AG20443 (cell line): ENCODE results near the gene DALRD3.
A peak's percentile ranks its signal among the peaks of the same experiment; 100 is the strongest.

Source experiments
- DNase-seq: peaks from one replicate; pipeline ENCODE4 v3.0.0; 2012; ENCODE audit warnings: low spot score, mixed read lengths

DALRD3 gene, protein sequence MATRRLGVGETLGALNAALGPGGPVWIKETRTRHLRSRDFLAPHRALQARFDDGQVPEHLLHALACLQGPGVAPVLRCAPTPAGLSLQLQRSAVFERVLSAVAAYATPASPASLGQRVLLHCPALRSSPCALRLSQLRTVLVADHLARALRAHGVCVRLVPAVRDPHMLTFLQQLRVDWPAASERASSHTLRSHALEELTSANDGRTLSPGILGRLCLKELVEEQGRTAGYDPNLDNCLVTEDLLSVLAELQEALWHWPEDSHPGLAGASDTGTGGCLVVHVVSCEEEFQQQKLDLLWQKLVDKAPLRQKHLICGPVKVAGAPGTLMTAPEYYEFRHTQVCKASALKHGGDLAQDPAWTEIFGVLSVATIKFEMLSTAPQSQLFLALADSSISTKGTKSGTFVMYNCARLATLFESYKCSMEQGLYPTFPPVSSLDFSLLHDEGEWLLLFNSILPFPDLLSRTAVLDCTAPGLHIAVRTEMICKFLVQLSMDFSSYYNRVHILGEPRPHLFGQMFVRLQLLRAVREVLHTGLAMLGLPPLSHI

DNA sequence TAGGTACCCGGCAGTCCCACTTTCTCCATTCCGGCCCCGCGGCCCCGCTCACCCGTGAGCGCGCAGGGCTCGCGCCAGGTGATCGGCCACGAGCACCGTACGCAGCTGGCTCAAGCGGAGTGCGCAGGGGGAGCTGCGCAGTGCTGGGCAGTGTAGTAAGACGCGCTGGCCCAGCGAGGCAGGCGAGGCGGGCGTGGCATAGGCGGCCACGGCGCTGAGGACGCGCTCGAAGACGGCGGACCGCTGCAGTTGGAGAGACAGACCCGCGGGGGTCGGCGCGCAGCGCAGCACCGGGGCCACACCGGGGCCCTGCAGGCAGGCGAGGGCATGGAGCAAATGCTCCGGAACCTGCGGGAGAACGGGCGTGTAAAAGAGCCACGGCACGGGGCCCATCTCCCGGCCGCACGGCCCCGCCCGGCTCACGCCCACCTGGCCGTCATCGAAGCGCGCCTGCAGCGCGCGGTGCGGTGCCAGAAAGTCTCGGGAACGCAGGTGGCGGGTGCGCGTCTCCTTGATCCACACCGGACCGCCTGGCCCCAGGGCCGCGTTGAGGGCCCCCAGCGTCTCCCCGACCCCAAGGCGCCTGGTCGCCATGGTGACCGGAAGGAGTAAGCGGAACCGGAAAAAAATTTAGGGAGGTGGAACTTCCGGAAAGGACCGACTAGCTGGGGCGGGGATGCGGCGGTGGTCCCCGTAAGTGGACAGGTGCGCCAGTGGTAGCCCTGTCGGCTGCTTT, at the start of gene DALRD3:
DALRD3 (minus strand) TSS at position 610 of the 736 bp plus-strand sequence; CDS start at position 594, 16 bp downstream.
- peak; percentile 73 for DNase-seq

DNA sequence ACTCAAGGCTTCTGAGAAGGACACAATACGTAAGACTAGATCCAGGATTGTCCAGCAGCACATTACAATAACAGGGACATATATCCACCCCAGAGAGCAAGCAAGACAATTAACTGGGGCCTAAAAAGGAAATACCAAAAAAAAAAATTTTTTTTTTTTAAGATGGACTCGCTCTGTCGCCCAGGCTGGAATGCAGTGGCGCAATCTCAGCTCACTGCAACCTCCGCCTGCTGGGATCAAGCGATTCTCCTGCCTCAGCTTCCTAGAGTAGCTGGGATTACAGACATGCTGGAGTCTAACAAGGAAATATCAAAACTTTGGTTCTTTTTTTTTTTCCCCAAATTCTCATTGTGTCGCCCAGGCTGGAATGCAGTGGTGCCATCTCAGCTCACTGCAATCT, 39.6 kb upstream of the DALRD3 start:
- DNase-seq, result no peak

DNA sequence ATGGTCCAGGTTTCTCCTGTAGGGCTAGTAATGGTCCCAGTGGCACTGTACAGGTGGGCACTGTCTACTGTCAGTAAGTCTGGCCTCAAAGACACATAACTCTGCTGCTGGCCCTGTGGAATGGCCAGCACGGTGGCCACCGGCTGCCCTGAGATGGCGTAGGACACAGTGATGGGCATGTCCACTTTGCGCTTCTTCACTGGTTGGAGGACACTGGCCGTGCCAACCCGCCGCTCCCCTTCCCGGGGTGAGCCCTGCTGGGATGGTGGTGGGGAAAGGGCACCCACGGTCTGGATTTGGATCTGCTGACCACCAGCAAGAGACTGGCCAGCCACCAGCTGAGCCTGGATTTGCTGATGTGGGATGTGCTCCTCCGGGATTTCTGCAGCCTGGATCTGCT, 38.9 kb upstream of the DALRD3 start:
- no peak for DNase-seq

DNA sequence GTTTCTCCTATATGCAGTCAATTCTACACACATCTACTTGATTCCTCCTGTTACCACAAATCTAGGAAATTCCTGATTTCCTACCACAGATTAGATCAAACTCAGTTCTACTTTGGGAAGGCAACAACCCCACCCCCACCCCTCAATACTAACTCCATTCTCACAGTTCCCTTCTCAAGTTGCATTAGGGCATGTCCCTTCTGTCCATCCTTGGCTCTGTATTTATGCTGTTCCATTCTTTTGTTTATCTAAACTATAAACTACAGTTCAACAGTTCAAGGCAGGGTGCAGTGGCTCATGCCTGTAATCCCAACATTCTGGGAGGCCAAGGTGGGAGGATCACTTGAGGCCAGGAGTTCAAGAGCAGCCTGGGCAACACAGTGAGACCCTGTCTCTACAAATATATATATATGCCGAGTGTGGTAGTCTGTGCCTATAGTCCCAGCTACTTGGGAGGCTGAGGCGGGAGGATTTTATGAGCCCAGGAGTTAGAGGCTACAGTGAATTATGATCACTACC, 36.0 kb upstream of the DALRD3 start:
- DNase-seq, result no peak

DNA sequence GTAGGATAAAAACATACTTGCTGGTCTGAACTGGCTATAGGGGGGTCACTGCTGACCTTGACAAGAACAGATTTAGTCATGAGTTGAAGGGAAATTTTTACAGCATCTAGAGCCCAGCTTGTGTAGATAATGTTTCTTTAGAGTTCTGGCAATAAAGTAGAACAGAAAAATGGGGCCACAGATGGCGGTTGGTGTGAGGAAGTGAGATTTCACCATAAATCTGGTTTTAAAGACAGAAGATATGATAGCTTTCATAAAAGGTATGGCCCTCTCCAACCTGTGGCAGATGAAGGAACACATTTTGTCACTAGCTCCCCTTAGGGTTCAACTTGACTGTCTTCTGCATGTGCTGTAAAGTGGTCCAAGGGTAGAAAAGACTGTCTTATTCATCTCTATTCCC, 35.2 kb upstream of the DALRD3 start:
- DNase-seq, result no peak

DNA sequence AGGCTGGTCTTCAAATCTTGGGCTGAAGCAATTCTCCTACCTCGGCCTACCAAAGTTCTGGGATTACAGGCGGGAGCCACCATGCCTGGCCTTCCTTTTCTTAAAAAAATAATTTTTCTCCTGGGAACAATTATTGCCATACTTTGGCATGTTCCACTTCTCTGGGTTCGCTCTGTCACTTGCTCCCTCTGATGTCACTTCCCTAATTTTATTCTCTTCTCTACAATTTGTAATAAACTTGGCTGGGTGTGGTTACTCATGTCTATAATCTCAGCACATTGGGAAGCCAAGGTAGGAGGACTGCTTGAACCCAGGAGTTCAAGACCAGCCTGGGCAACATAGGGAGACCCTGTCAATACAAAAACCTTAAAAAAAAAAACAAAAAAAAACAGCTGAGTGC, 16.9 kb upstream of the DALRD3 start:
- DNase-seq, result no peak

DNA sequence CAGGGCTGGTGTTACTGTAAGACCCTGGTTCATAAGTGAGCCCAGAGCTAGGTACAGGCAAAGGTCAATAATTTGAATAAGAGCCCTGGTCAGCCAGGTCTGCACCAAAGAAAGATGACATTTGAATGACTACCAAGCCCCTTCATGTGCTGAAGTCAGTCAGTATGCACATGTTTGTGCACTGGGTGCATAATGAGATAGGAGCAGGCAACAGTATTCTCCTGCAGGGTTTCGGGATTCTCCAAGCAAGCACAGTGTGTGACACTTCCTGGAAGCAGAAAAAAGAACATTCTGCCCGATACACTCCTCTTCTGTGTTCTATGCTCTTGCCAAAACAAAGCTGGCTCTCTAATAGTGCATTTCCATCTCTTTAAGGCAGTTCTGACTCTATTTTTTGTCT, 16.3 kb upstream of the DALRD3 start:
- no peak for DNase-seq

DNA sequence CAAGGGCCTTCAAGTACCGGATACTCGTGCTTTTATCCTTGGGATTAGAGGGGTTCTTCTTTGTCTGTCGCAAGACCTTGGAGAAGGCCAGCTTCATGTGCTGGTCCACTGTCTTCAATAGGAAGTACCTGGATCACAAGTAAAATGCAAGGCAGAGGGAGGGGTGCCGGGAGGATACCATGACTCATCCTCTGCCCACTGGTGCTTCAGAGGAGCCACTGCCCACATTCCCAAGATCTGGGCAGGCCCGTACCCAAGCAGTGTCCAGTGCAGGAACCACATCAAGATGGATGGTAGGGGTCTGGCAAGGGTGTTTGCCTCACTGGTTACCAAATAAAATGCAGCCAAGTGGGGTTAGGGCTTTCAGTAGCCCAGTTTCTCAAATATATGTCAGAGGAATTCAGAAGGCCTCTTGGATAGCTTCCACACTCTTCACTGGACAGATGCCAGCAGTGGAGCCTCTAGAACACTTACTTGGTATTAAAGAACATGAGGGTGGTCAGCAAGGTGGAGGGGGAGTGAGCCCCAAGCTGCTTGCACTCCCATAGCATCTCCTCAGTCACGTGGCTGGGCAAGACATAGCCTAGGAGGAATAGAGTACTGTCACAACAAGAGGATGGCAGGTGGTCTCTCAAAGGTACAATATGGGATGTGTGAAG, 14.4 kb upstream of the DALRD3 start:
- no peak for DNase-seq

DNA sequence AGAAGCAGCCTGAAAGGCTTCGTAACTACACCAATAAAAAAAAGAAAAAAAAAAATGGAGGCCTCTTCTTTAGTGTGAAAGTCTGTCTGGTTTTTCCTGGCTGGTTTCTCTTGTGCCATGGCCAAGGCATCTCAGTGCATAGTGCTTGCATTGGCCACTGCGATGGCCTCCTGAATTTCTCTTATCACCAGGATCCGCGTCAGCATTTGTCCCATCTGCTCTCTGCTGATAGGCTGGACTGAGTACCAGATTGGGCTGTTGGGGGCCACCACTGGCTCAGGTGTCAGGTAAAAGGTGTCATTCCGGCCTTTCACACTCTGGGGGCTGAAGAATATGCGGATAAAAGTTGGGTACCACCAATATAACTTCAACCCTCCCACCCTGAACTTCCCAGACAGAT, 11.9 kb upstream of the DALRD3 start:
- no peak for DNase-seq

DNA sequence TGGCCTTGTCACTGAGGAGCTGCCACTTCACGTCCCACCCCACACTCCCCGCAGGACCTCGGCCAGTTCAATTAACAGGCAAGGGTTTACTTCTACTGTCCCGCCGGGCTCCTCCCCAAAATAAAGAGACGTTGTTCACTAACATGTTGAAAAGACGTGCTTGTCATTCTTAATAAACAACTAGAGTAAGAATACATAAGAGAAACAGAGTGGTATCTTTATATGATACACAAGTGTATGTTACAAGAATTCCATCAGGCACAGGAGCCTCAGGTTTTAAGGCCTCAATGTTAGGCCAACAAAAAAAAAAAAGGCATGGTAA, 11.1 kb upstream of the DALRD3 start:
- no peak for DNase-seq

DNA sequence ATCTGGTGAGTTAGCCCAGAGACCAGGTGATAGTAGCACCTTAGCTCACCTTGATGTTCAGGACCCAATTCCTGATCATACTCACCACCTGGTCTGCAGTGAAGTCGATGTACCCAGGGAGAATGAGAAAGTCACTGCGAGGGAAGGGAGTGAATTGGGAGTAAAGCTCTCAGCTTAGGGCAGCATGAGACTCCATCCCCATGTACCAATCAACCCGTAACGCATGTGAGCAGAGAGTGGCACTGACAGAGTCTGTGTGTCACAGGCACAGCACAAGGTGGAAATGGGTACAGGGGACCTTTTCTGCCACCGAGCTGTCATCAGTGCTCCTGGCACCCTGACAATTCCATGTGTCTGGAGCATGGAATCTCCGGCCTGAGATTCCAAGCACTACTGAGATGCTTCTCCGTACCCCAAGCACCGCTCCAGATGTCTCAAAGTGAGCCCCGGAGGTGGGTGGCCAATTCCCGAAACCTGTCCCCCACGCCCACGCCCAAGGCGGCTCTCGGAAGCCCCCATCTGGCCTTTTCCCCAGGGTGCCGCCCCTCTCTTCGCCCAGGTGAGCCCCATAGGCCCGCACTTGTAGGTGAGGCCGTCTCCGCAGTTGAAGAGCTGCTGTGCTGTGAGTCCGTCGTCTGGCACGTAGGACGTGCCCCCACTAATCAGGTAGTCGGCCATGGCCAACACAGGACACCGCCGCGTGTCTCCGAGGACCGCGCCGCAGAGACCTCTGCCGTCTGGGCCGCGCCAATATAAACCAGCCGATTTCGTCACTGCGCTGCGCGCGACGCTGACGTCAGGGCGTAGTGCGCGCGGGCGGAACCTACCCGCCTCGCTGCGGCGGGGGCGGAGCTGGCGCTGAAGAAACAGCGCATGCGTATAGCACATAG, 10.5 kb upstream of the DALRD3 start, which contains the start of gene IMPDH2:
IMPDH2 (minus strand) TSS at position 726 of the 890 bp plus-strand sequence; CDS start at position 678, 48 bp downstream.
- DNase-seq, result peak; percentile 96

DNA sequence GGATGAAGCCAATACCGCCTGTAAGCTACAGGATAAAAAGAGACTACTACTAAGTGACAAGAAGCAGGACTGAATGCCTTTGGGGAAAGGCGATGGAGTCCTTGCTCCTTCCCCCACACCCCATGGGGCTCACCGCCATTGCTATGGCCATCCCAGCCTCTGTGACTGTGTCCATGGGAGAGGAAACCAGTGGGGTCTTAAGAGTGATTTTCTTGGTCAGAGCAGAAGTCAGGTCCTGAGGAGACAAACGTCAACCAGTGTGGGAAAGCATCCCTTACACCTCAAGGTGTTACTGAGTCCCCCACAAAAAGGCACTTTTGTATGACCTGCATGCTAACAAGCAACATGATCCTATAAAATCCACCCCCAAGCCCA, 9.9 kb upstream of the DALRD3 start:
- no peak for DNase-seq

DNA sequence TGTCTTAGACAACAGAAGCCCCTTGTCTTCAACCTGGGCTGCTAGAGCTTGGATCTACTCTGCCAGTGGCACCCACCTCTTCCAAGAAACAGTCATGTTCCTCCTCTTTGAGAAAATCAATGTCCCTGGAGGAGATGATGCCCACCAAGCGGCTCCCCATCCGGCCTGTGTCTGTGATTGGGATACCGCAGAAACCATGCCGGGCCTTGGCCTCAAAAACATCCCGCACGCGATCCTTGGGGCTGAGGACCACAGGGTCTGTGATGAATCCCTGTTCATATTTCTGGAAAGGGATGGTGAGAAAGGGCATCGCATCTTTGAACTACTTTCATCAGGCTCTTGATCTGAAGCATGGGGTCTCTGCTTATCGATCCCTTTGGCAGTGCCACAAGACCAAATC, 9.3 kb upstream of the DALRD3 start:
- DNase-seq, result no peak

DNA sequence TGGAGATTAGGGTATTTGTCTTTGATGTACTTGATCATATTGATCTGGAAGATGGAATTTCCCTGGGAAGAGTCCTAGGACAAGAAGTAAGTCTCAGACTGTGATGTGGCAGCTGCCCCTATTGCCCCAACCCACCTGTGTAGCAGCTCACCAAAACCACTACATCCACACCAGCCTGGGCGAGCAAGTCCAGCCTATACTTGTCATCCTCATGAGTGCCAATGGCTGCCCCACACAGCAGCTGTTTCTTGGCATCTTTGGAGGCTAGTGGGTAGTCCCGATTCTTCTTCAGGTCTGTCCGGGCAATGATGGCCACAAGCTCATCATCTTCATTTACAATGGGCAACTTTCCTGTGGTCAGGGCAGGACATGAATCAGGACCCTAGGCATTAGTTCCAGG, 8.2 kb upstream of the DALRD3 start:
- DNase-seq, result no peak

DNA sequence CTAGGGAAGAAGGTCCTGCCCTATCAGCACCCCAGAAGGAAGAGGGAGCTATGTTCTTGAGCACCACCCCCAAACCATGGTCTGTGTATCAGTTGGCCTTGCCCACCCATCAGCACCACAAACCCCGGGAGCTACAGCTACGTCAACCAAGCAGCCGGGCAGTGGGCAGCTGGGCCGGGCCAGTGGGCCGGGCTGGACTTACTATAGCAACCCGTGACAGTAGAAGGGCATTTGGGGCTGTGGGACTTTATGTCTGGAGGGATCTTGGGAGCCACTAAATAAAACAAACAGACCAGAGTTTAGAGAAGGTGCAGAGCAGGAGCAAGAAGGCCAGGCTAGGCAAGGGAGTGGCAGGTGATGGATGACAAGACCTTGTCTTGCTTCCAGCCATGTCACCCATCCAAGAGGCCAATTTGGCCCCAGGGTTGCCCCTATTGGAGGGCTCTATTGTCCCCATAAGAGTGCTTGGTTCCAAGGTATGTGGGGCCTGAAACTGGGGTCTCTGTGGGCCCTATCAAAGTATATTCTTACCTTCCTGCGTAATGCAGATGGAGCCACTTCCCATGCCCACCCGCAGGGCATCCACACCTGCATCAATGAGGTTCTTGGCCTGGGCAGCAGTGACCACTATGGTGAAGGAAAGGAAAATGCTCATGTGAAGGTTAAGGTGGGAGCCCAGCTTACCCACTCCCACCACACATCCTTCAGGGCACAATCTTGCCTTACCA, 7.6 kb upstream of the DALRD3 start:
- DNase-seq, result no peak

DNA sequence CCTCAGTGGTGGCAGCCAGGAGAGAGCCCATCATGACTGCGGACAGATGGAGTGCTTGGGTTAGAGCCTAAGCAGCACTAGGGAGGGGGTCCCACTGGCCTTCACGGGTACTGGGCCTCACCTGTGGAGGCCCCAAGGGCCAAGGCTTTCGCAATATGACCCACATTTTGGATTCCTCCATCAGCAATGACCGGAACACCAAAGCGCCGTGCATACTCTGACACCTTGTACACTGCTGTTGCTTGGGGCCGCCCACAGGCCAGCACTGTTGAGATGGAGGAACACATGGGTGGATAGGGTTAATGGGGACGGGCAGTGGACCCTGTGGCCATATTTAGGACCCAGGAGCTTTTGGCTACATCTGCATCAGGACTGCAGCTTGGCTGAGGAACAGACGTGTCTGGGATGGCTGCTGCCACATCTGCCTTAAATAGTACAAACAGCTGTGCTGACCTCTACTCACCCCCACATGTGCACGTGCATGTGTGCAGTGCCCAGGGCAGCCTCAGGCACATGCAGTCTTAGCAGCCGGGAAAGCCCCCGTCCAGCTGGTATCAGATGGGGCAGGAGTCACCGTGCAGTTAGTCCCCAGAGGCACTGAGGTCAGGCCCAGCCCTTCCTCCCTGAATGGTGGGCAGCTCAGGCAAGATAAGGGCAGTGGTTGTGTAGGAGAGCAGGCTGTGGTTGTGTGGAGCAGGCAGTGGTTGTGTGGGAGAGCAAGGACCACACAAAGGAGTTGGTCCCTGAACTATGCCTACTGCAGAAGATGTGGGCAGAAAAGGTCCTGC, 6.8 kb upstream of the DALRD3 start:
- no peak for DNase-seq

DNA sequence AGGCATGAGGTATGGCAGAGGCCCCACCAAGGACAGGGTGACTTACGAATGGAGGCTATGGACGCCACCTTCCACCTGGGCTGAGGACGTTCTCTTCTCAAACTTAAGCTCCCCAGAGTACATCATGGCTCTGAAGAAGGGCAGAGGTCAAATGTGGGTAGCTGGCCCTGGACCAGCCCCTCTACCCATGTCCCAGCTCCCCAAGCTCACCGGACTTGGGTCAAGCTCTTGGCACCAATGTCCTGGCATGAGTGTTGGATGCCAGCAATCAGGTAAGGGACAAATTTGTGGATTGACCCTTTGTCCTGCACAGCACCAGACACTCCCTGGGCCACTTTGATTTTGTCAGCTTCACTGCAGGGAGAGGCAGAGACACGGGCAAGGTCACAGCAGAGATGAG, 6.1 kb upstream of the DALRD3 start:
- DNase-seq, result no peak

DNA sequence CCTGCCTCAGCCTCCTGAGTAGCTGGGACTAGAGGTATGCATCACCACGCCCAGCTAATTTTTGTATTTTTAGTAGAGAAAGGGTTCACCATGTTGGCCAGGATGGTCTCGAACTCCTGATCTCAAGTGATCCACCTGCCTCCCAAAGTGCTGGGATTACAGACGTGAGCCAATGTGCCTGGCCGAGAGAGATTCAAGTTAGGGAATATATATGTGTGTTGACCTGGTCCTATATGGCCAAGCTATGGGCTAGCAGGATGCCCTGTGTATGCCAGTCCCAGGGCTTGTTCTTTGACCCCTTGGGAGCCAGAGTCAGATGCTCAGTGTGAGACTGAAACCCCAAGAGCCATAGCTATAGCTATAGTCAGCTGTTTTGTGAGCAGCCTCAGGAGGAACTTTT, 5.4 kb upstream of the DALRD3 start:
- DNase-seq, result no peak

DNA sequence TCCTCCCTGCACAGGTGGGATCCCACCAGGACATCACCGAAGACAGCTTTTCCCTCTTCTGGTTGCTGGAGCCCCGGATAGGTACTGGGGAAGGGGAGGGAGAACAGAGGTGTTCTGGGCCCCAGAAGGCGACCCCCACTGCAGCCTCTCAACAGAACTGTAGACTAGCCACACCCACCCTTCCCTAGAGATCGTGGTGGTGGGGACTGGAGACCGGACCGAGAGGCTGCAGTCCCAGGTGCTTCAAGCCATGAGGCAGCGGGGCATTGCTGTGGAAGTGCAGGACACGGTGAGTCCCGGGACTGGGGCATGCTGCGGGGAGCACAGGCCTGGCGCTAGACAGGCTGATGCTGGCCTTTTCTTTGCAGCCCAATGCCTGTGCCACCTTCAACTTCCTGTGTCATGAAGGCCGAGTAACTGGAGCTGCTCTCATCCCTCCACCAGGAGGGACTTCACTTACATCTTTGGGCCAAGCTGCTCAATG, 4.3 kb upstream of the DALRD3 start:
- no peak for DNase-seq
